BJ (cell line): ENCODE data around the gene NTPCR. TPM values are rescaled to one million over a fixed set of nuclear protein-coding genes. Genes with fewer than 3 reads are reported as not detected.

ENCODE experiments used
- CTCF ChIA-PET: fragments of 350-600 bp; formaldehyde crosslinking; extraction: SDS; loops from one replicate; lab custom pipeline; 2021; ENCODE audit warnings: antibody characterized with exemption, inconsistent platforms; lab: Yijun Ruan, JAX
- POLR2A ChIA-PET: fragments of 300-600 bp; sonication (Branson Sonifier 250); formaldehyde crosslinking; extraction: SDS; loops from one replicate; lab custom pipeline; 2021; ENCODE audit warnings: antibody characterized with exemption; lab: Charles Lee
- DNase-seq: peaks from one replicate; pipeline ENCODE4 v3.0.0-alpha.2; 2011; ENCODE audit warnings: low read depth
- H3K27me3 ChIP-seq: 2 replicates; pipeline ENCODE4 v1.6.0; 2011; ENCODE audit warnings: low read length; ENCODE audit not compliant: control insufficient read depth, insufficient read depth
- H3K36me3 ChIP-seq: 2 replicates; pipeline ENCODE4 v1.5.1; 2011; ENCODE audit warnings: low read length; ENCODE audit not compliant: control insufficient read depth, insufficient read depth
- H3K4me3 ChIP-seq: 2 replicates; pipeline ENCODE4 v1.5.1; 2011; ENCODE audit warnings: low read depth, mild to moderate bottlenecking, control low read depth, low read length
- polyA plus RNA-seq: library from polyadenylated mRNA; depleted of rRNA; stranded (reverse); fragments of >200 nt; gene quantifications from 2 replicates; pipeline ENCODE4 v1.2.3, GENCODE V29; 2011
- TF ChIP-seq, protein P1 (sequence below): IDR thresholded peaks from 2 replicates; pipeline ENCODE4 v1.5.1; 2011; ENCODE audit warnings: low read depth, mild to moderate bottlenecking, control low read depth, inconsistent platforms, low read length, moderate library complexity; ENCODE audit not compliant: insufficient read depth

Gene NTPCR
- polyA plus RNA-seq, 1 experiment = 23.4 TPM

DNA sequence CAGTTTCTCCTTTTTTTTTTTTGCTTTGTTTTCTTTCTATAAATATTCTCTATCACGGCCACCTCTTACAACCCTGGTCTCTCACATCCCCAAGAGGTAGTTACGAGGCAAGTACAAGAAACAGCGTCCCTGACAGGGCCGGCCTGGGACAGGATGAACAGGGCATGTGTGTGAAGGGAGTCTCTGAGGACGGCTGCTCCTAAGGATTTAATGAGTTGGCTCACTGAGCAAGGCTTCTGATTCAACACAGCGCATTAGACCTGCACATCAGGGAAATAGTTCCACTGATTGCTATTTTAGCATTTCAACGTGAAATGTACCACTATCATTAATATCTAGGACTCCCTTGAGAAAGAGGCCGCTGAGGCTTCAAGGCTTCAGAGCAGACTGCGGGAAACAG lies 54.0 kb downstream of the NTPCR start:
- POLR2A ChIA-PET = no interaction called here
- CTCF ChIA-PET = no interaction called here
- TF ChIP-seq, protein P1, sequence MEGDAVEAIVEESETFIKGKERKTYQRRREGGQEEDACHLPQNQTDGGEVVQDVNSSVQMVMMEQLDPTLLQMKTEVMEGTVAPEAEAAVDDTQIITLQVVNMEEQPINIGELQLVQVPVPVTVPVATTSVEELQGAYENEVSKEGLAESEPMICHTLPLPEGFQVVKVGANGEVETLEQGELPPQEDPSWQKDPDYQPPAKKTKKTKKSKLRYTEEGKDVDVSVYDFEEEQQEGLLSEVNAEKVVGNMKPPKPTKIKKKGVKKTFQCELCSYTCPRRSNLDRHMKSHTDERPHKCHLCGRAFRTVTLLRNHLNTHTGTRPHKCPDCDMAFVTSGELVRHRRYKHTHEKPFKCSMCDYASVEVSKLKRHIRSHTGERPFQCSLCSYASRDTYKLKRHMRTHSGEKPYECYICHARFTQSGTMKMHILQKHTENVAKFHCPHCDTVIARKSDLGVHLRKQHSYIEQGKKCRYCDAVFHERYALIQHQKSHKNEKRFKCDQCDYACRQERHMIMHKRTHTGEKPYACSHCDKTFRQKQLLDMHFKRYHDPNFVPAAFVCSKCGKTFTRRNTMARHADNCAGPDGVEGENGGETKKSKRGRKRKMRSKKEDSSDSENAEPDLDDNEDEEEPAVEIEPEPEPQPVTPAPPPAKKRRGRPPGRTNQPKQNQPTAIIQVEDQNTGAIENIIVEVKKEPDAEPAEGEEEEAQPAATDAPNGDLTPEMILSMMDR = no peak
- no peak for DNase-seq
- H3K36me3 ChIP-seq = peaks cover 3% of the 10 kb centered on the region
- no peak overlapping the region for H3K4me3 ChIP-seq
- H3K27me3 ChIP-seq = no peaks in the 10 kb centered on the region

DNA sequence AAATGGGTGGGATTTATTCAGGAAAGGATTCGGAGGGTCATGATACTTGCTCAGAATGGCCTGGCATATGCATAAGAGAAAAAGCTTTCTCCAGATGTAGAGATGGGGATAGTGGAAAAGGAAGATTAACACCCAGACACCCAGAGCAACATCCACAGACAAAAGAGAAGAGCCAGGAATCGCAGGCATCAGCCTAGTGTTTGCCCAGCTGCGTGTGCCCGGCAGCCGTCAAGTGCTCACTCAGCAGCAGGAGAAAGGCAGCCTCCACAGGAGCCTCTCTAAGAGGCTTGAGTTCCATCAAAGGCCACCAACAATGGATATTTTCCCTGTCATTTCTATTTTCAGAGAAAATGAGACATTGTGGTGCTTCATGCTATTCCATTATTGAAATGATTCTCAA lies 54.7 kb downstream of the NTPCR start:
- Histone ChIP-seq H3K27me3 (no peaks in the 10 kb centered on the region), H3K4me3 (no peak overlapping the region), H3K36me3 (peaks cover 1% of the 10 kb centered on the region)
- POLR2A ChIA-PET = no interaction called here
- TF ChIP-seq, protein P1 = no peak
- CTCF ChIA-PET = interaction anchor here (0.7 kb wide), 1 partner anchor 380 kb away, joined by 3 read pairs; no protein-coding TSS in a partner anchor
- DNase-seq = no peak

DNA sequence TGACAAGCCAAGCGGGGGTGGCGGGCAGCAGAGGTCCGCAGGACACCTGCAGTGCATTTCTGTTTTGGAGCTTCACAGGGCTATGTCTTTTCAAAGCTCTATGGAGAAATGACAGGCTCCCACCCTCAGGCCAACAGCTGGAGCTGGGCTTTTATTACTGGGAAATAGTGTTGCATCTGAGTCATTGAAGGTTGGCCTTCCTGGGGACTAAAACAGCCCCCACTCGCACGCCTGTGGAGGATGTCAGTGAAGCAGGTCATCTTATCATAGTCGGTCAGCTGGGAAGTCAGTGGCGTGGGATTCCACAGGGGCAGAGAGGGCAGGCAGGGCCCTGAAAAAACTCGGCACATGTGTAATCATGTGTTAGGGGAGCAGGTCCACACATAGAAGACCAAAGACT lies 55.3 kb downstream of the NTPCR start:
- Histone ChIP-seq H3K36me3 (no peaks in the 10 kb centered on the region), H3K4me3 (no peak overlapping the region), H3K27me3 (no peaks in the 10 kb centered on the region)
- ChIA-PET POLR2A (no interaction called here), CTCF (interaction anchor here (0.7 kb wide), 1 partner anchor 381 kb away, joined by 3 read pairs; no protein-coding TSS in a partner anchor)
- peak; percentile 50 for DNase-seq
- TF ChIP-seq, protein P1 = no peak

DNA sequence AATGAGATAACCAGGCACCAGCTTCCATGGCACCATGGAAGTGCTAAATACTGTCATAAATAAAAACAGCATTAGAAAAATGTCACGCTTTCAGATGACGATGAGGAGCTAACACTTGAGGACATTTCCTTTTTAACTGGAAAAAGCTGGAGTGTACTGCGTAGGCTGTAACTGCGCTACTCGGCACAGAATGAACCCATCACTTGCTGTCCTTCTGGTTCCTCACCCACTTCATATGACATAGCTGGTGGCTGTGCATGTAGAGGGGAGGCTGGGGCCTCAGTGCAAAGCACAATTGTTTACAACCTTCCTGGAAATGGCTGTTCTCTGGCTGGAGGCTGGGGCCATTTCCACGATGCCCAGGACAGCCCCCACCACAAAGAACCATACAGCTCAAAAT lies 55.7 kb downstream of the NTPCR start:
- no peaks in the 10 kb centered on the region for H3K36me3 ChIP-seq
- TF ChIP-seq, protein P1 = no peak
- POLR2A ChIA-PET = no interaction called here
- H3K27me3 ChIP-seq = no peaks in the 10 kb centered on the region
- DNase-seq = no peak
- H3K4me3 ChIP-seq = no peak overlapping the region
- CTCF ChIA-PET = interaction anchor here (2.2 kb wide), 1 partner anchor 15 kb away, joined by 5 read pairs; no protein-coding TSS in a partner anchor

DNA sequence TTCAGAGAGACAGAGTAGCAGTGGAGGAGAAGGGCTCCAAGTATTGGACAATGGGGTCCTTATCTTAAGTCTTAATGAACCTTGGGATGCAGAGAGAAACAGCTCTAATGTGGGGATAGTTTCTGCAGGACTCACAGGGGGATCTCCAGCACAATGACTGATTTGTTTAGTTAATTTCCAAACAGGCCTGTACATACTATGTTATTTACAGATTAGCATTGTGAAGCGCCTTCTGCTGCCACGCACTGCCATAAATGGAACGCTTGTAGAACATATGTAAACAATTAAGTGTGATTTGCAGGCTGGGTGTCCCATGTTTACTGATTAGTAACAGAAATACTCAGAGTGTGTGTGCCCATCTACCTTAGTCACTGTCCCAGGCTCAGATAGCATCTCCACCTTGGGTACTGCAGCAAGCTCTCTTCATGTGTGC lies 56.1 kb downstream of the NTPCR start:
- H3K4me3 ChIP-seq = no peak overlapping the region
- POLR2A ChIA-PET = no interaction called here
- DNase-seq = no peak
- no peaks in the 10 kb centered on the region for H3K36me3 ChIP-seq
- CTCF ChIA-PET = interaction anchor here (2.2 kb wide), 1 partner anchor 15 kb away, joined by 5 read pairs; no protein-coding TSS in a partner anchor
- TF ChIP-seq, protein P1 = no peak
- no peaks in the 10 kb centered on the region for H3K27me3 ChIP-seq
